Activated T-helper 1 cell treated with anti-CD3 and anti-CD28 coated beads, Interleukin-12 subunit alpha, Interleukin-12 subunit beta, Interleukin-2, Interleukin-4 antibody, amounts not matched to agents 30 ng/mL and 10 ng/mL and 1 ng/mL, durations not matched to agents 14 hours and 24 hours and 36 hours (primary cell): ENCODE data around the gene KCNQ5. TPM values are rescaled to one million over a fixed set of nuclear protein-coding genes. Genes with fewer than 3 reads are reported as not detected.

Experiments used
- DNase-seq: peaks from one replicate; pipeline ENCODE4 v3.0.0; 2021; ENCODE audit warnings: low spot score
- H3K27ac Mint-ChIP-seq: one replicate; pipeline ENCODE4 v1.8.0; 2021; ENCODE audit warnings: mild to moderate bottlenecking, mixed read lengths
- H3K27me3 Mint-ChIP-seq: one replicate; pipeline ENCODE4 v1.8.0; 2022; ENCODE audit warnings: mild to moderate bottlenecking, moderate library complexity, mixed read lengths; ENCODE audit not compliant: insufficient read depth
- H3K36me3 Mint-ChIP-seq: one replicate; pipeline ENCODE4 v1.8.0; 2021; ENCODE audit warnings: low read depth, mixed read lengths
- H3K4me1 Mint-ChIP-seq: one replicate; pipeline ENCODE4 v1.8.0; 2021; ENCODE audit warnings: low read depth, mixed read lengths
- H3K4me3 Mint-ChIP-seq: one replicate; pipeline ENCODE4 v1.8.0; 2021; ENCODE audit warnings: mild to moderate bottlenecking, moderate library complexity, mixed read lengths
- H3K9me3 Mint-ChIP-seq: one replicate; pipeline ENCODE4 v1.8.0; 2021; ENCODE audit warnings: mixed read lengths
- intact Hi-C: fragments of 100-400 bp; cut with micrococcal nuclease; formaldehyde crosslinking; loops from one replicate; pipeline ENCODE4 v1.15.1; 2024
- total RNA-seq: library from RNA; stranded (reverse); gene quantifications from 2 replicates; pipeline ENCODE4 v1.2.3, GENCODE V29; 2022

Gene KCNQ5
- total RNA-seq, 1 donor from 2014 or later: 12.6 TPM

DNA sequence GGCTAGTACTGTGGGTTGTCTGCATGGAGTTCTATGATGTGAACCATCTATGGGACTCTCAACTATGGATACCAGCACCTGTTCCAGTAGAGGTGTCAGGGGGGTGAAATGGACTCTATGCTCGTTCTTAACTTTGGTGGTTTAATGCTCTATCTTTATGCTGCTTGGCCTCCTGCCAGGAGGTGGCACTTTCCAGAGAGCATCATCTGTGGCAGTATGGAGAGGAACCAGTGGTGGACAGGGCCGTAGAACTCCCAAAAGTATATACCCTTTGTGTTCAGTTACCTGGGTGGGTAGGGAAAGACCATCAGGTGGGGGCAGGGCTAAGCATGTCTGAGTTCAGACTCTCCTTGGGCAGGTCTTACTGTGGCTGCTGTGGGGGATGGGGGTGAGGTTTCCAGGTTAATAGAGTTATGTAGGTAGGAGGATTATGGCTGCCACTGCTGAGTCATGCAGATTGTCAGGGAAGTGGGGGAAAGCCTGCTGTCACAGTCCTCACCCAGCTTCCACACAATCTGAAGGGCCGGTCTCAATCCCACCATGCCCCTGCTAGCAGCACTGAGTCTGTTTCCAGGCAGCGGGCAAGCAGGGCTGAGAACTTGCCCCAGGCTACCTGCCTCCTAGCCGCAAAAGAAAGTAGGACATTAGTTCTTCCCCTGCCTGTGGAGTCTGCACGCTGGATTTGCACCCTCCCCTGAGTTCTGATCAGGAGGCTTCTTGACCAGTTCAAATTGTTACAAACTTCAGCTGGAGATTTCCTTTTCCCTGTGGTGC, 284.0 kb downstream of the KCNQ5 start:
- Mint-ChIP-seq H3K9me3 (peaks cover 4% of the 10 kb centered on the region), H3K36me3 (no peaks in the 10 kb centered on the region), H3K4me1 (no peaks in the 10 kb centered on the region), H3K27ac (no peak overlapping the region), H3K4me3 (no peak overlapping the region), H3K27me3 (peaks cover 2% of the 10 kb centered on the region)
- intact Hi-C loops: no loop called here
- no peak for DNase-seq

DNA sequence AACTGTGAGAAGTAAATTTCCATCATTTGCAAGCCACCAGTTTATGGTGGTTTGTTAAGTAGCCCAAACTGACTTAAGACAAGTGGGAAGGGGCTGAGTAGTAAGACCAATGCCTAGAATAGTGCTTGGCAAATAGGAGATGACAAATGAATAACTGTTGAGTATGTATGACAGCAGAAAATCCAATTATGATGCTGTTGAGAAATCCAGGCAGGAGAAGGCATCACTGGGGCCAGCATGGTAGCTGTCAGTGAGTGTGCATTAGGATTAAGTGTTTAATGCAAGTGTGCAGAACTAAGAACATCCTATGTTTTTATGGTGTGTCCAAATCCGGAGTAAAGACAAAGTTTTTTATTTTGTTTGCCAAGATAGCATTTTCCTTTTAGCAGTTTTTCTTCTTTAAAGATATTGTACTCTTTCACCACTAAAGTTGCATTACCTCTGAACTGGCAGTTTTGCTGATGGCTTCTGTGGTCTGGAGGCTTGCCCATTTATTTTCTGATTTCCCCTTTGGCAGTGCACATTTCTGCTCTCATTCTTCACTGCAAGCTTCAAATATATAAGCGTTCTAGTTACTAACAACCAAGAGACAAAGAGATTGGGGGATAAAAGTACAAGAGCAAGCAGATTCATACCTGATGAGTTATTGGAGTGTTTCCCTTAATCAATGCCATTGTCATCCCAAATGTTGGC, 289.7 kb downstream of the KCNQ5 start:
- Mint-ChIP-seq H3K27me3 (peaks cover 2% of the 10 kb centered on the region), H3K4me1 (no peaks in the 10 kb centered on the region), H3K27ac (no peak overlapping the region), H3K4me3 (no peak overlapping the region), H3K9me3 (no peaks in the 10 kb centered on the region), H3K36me3 (no peaks in the 10 kb centered on the region)
- intact Hi-C loops: no loop called here
- no peak for DNase-seq

DNA sequence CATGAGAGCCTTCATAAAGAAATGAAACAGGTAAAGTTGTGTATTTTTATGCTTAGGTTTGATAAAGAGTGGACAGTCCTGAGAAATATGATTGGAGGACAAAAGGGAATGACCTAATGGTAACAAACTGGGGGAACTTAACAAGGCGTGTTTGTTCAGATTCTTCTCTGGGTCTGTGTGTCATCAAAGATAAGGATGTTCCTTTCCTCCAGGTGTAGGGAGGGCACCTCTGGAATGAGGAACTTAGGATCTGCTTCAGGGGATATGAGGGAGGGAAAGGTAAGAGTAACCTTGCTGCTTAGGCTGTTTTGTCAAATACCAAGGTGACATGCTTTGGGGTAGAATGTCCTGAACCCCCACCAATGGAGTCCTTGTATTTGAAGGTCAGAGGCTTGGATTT, 291.9 kb downstream of the KCNQ5 start:
- DNase-seq: no peak
- no peaks in the 10 kb centered on the region for H3K36me3 Mint-ChIP-seq
- H3K9me3 Mint-ChIP-seq: no peaks in the 10 kb centered on the region
- no peaks in the 10 kb centered on the region for H3K4me1 Mint-ChIP-seq
- peaks cover 2% of the 10 kb centered on the region for H3K27me3 Mint-ChIP-seq
- H3K27ac Mint-ChIP-seq: no peak overlapping the region
- intact Hi-C loops: no loop called here
- no peak overlapping the region for H3K4me3 Mint-ChIP-seq

DNA sequence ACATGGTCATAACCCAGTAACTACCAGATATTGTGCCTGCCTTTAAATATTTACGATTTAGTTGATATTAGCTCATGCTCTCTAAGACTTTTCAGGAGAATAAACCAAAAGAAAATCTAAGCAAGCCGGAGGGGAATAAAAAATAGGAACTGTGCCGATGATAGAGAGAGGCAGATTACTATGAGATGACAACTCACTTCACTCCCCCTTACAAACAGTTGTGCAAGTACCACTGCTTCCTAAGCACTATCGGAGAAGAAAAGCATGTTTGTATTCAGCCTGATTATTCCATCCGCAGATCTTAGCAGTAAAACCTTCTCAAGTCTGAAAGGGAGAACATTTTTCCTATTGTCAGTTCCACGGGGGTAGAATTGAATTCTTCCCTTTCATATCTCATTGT, 294.4 kb downstream of the KCNQ5 start:
- no peak overlapping the region for H3K4me3 Mint-ChIP-seq
- intact Hi-C loops: no loop called here
- DNase-seq: no peak
- H3K9me3 Mint-ChIP-seq: no peaks in the 10 kb centered on the region
- H3K36me3 Mint-ChIP-seq: no peaks in the 10 kb centered on the region
- H3K27ac Mint-ChIP-seq: no peak overlapping the region
- H3K4me1 Mint-ChIP-seq: no peaks in the 10 kb centered on the region
- H3K27me3 Mint-ChIP-seq: no peaks in the 10 kb centered on the region

DNA sequence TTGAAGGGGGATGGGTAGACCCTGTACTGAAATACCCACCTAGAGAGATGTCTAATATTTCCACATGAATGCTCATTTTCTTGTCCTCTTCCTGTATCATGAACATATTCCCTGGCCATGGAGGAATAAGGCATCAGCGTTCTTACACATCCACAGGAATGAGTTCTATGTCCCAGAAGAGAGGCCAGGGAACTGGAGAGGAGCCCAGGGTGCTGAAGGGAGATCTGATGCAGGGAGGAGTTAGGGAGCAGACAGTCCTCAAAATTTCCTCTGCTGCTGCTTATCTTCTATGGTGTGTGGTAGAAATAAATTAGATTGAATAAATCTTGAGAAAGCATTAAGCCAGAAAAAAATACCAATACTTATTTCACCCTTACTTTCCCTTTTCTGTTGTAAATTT, 295.0 kb downstream of the KCNQ5 start:
- Mint-ChIP-seq H3K9me3 (no peaks in the 10 kb centered on the region), H3K36me3 (no peaks in the 10 kb centered on the region), H3K27ac (no peak overlapping the region), H3K4me3 (no peak overlapping the region), H3K4me1 (no peaks in the 10 kb centered on the region), H3K27me3 (no peaks in the 10 kb centered on the region)
- intact Hi-C loops: no loop called here
- no peak for DNase-seq

DNA sequence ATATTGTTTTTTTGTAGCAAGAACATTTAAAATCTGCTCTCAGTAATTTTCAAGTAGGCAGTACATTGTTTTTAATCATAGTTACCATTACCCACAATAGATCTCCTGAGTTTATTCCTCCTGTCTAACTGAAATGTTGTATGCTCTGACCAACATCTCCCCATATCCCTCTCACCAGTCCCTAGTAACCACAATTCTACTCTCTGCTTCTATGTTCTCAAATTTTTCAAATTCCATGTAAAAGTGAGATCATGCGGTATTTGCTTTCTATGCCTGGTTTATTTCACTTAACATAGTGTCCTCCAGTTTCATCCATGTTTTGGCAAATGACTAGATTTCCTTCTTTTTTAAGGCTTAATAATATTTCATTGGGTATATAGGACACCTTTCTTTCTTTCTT, 300.5 kb downstream of the KCNQ5 start:
- Mint-ChIP-seq H3K27me3 (no peaks in the 10 kb centered on the region), H3K4me3 (no peak overlapping the region), H3K4me1 (no peaks in the 10 kb centered on the region), H3K36me3 (no peaks in the 10 kb centered on the region), H3K27ac (no peak overlapping the region), H3K9me3 (no peaks in the 10 kb centered on the region)
- DNase-seq: no peak
- intact Hi-C loops: no loop called here

DNA sequence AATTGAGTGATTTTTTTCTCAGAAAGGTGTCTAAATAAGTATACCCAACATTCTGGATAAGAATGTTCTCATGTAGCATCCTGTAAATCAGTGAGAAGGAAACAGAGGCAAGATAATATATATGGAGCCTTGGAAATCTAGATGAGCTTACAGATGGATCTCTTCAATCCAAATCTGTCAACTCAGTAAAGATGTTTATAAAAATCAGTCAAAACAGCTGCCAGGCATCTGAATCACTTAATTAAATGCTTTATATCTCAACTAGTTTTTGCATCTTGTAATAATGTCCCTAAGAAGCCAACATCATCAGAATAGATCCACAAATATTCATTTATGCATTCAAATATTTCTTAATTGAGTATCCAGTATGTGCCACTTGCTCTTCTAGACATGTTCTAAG, 303.3 kb downstream of the KCNQ5 start:
- intact Hi-C loops: no loop called here
- Mint-ChIP-seq H3K36me3 (no peaks in the 10 kb centered on the region), H3K4me1 (no peaks in the 10 kb centered on the region), H3K27me3 (no peaks in the 10 kb centered on the region), H3K9me3 (no peaks in the 10 kb centered on the region), H3K4me3 (no peak overlapping the region), H3K27ac (no peak overlapping the region)
- DNase-seq: no peak

DNA sequence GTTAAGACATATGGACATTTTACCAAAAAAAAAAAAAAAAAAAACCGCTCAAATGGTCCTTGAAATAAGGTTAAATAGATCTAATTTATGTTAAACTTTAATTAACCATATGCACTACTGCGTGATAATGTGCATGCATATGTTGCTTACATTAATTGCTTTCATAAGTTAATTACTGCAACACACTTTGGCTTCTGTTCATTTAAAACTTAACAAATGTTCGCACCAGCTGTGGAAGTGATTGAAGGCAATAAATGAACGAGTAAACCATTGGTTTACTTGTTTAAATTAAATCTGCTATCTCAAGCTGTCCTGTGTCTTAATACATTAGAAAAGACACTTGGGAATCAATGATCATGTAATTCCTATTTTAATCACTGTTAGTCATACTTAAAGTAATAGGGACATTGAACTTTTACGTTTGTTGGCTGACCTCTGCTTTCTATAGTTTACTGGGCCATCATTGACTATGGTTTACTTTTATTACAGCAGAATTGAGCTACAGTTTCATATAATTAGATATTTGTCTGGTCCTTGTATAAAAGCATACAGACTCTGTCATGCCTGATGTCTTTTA, 308.8 kb downstream of the KCNQ5 start:
- no peaks in the 10 kb centered on the region for H3K9me3 Mint-ChIP-seq
- H3K27ac Mint-ChIP-seq: no peak overlapping the region
- no peaks in the 10 kb centered on the region for H3K4me1 Mint-ChIP-seq
- H3K36me3 Mint-ChIP-seq: no peaks in the 10 kb centered on the region
- H3K27me3 Mint-ChIP-seq: no peaks in the 10 kb centered on the region
- DNase-seq: no peak
- intact Hi-C loops: no loop called here
- no peak overlapping the region for H3K4me3 Mint-ChIP-seq

DNA sequence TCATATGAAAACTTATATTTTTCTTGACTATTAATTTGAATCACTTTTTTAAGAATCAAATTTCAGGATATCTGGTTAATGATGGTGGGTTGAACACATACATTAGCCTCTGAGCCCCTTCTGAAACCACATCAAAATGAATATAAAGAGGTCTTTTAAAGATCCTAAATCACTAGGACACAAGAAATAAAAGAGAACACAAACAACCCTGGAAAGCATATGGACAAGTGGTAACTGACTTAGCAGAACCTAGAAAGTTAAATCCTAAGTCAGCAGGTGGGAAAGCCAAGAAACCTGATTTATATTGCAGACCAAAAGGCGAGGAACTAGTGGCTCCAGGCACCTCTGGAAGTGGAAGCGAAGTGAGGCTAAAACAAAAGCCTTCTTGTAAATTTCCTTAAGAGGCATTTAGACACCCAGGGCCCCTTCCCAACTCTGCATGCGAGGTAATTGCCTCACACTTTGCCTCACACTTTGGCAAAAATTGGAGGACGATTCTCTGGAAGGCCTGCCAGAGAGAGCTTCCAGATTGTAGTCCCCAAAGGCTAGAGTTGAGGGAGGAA, 309.5 kb downstream of the KCNQ5 start:
- no peak overlapping the region for H3K4me3 Mint-ChIP-seq
- no peak for DNase-seq
- intact Hi-C loops: no loop called here

DNA sequence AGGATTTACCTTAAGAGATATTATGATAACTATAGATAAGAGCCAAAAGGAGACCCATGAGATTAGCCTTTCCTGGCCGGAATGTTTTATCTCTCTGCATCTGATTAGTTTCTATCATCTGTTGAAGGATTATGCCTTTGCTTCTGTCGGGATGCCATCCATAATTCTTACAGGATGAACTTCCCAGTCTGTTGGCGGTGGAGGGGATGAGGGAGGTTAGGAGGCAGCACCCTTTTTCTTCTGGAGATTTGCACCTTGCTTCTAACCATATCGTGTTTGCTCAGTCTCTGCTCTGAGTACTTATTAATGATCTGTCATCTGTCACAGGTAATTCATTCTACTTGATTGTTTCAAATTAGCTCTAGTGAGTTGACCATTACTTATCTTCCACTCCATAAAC, 311.4 kb downstream of the KCNQ5 start:
- H3K27me3 Mint-ChIP-seq: no peaks in the 10 kb centered on the region
- no peak overlapping the region for H3K27ac Mint-ChIP-seq
- H3K36me3 Mint-ChIP-seq: peaks cover 1% of the 10 kb centered on the region
- no peak overlapping the region for H3K4me3 Mint-ChIP-seq
- H3K9me3 Mint-ChIP-seq: no peaks in the 10 kb centered on the region
- H3K4me1 Mint-ChIP-seq: no peaks in the 10 kb centered on the region
- no peak for DNase-seq
- intact Hi-C loops: no loop called here

More for the DNA sequence above, 309.5 kb downstream of the KCNQ5 start:
- H3K4me1 Mint-ChIP-seq: no peaks in the 10 kb centered on the region
- no peaks in the 10 kb centered on the region for H3K27me3 Mint-ChIP-seq
- H3K36me3 Mint-ChIP-seq: no peaks in the 10 kb centered on the region
- no peak overlapping the region for H3K27ac Mint-ChIP-seq
- no peaks in the 10 kb centered on the region for H3K9me3 Mint-ChIP-seq

DNA sequence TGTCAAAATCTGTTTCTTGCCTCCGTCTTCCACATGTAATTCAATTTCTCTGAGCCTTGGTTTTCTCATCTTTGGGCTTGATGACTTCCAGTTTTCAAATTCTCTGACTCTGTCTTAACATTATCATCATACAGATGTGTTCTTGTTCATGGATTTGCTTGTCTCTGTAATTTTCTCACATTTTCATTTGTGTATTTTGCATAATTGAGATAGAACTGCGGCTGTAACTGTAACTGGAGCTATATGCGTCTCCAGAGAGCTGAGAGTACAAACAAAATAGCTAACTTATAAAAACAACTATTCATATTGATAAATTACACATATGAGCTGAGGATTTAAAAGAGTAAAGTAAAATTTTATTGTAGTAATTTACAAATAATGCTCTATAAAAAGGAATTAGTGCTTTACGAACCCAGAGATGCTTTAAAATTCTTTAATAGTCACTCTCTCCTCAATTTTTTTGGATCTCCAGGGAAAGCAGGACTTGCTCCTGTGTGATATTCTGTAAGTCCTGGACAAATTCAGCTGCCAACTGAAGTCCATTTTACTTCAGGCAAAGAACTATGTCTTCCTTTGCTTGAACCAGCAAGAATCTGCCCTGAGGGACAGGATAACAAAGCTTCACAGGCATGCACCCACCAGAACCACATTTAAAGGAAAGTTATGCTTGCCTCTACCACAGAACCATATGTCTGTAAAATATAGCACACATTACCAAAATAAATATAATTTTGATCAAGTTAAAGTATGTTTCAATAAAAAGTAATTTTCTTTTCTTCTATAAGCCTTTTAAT, 315.1 kb downstream of the KCNQ5 start:
- no peak overlapping the region for H3K4me3 Mint-ChIP-seq
- H3K36me3 Mint-ChIP-seq: peaks cover 1% of the 10 kb centered on the region
- H3K27me3 Mint-ChIP-seq: no peaks in the 10 kb centered on the region
- no peaks in the 10 kb centered on the region for H3K4me1 Mint-ChIP-seq
- no peak for DNase-seq
- intact Hi-C loops: no loop called here
- H3K27ac Mint-ChIP-seq: no peak overlapping the region
- no peaks in the 10 kb centered on the region for H3K9me3 Mint-ChIP-seq

DNA sequence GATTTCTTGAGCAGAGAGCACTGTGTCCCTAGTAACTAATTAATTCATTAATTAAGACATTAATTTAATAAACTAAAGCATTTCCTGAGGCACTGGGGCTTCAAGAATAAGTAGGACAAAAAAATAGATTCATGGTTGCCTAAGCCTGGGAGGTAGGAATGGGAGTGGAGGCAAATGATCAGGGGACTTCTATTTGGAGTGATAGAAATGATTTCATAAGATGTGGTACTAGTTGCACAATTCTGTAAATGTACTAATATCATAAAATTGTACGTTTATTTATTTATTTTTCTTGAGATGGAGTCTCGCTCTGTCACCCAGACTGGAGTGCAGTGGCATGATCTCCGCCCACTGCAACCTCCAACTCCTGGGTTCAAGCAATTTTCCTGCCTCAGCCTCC, 316.2 kb downstream of the KCNQ5 start:
- H3K4me3 Mint-ChIP-seq: no peak overlapping the region
- peaks cover 1% of the 10 kb centered on the region for H3K36me3 Mint-ChIP-seq
- no peaks in the 10 kb centered on the region for H3K4me1 Mint-ChIP-seq
- no peaks in the 10 kb centered on the region for H3K9me3 Mint-ChIP-seq
- intact Hi-C loops: no loop called here
- H3K27me3 Mint-ChIP-seq: no peaks in the 10 kb centered on the region
- no peak overlapping the region for H3K27ac Mint-ChIP-seq
- DNase-seq: no peak
